OCI-LY7 (cell line): ENCODE results near the gene ZPBP.

Experiments used
- EZH2phosphoT487 ChIP-seq: fragments of 200-600 bp; sonication (generic); IDR thresholded peaks from 2 replicates; pipeline ENCODE4 v1.6.1; 2018; ENCODE audit warnings: low read depth, borderline replicate concordance, mild to moderate bottlenecking, mixed run types, antibody characterized with exemption, low read length, moderate library complexity, mixed read lengths
- TF ChIP-seq, protein P1 (sequence below): fragments of 200-600 bp; sonication (generic); conservative IDR thresholded peaks from 2 replicates; pipeline ENCODE4 v1.5.1; 2014; ENCODE audit warnings: mild to moderate bottlenecking, antibody characterized with exemption, low read length, moderate library complexity, mixed read lengths

GRCh38 chr7:49937608-49938007 lies 155.4 kb downstream of the ZPBP start:
- TF ChIP-seq, protein P1, sequence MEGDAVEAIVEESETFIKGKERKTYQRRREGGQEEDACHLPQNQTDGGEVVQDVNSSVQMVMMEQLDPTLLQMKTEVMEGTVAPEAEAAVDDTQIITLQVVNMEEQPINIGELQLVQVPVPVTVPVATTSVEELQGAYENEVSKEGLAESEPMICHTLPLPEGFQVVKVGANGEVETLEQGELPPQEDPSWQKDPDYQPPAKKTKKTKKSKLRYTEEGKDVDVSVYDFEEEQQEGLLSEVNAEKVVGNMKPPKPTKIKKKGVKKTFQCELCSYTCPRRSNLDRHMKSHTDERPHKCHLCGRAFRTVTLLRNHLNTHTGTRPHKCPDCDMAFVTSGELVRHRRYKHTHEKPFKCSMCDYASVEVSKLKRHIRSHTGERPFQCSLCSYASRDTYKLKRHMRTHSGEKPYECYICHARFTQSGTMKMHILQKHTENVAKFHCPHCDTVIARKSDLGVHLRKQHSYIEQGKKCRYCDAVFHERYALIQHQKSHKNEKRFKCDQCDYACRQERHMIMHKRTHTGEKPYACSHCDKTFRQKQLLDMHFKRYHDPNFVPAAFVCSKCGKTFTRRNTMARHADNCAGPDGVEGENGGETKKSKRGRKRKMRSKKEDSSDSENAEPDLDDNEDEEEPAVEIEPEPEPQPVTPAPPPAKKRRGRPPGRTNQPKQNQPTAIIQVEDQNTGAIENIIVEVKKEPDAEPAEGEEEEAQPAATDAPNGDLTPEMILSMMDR = no peak
- no peak for TF ChIP-seq EZH2phosphoT487
